Keratinocyte (primary cell): Measurements from ENCODE around the gene ZNF804B. TPM values are rescaled to one million over a fixed set of nuclear protein-coding genes. Genes with fewer than 3 reads are reported as not detected.

Source experiments
- DNase-seq: peaks from one replicate; pipeline ENCODE4 v3.0.0-alpha.2; 2011; ENCODE audit warnings: low read depth, missing footprints, low spot score
- FAIRE-seq: peaks from 2 replicates; lab custom pipeline; 2011; peaks lifted over from hg19 to GRCh38; lab: Jason Lieb, UNC
- H2AFZ ChIP-seq: 2 replicates; pipeline ENCODE4 v1.6.0; 2012; ENCODE audit warnings: low read length, control low read depth, inconsistent platforms; ENCODE audit not compliant: control insufficient read depth
- H3K27ac ChIP-seq: 2 replicates; pipeline ENCODE4 v1.5.1; 2011; ENCODE audit warnings: low read length; ENCODE audit not compliant: control insufficient read depth, insufficient read depth
- H3K27me3 ChIP-seq: 3 replicates; pipeline ENCODE4 v1.6.0; 2011; ENCODE audit warnings: low read length; ENCODE audit not compliant: control insufficient read depth, insufficient read depth; ENCODE audit errors: extremely low read depth
- H3K36me3 ChIP-seq, 2 experiments: 2 replicates in 1 of 2; 3 replicates in 1 of 2; pipeline ENCODE4 v1.5.1; 2011; ENCODE audit warnings: low read length in 2 of 2, mild to moderate bottlenecking in 1 of 2; ENCODE audit not compliant: control insufficient read depth in 2 of 2, insufficient read depth in 2 of 2; ENCODE audit errors: extremely low read depth in 1 of 2
- H3K4me1 ChIP-seq: 3 replicates; pipeline ENCODE4 v1.5.1; 2011; ENCODE audit warnings: low read length; ENCODE audit not compliant: control insufficient read depth, insufficient read depth; ENCODE audit errors: extremely low read depth
- H3K4me2 ChIP-seq: 3 replicates; pipeline ENCODE4 v1.6.0; 2011; ENCODE audit warnings: low read depth, low read length; ENCODE audit not compliant: control insufficient read depth, insufficient read depth; ENCODE audit errors: extremely low read depth
- H3K4me3 ChIP-seq, 3 experiments: fragments of 200-600 bp in 1 of 3; sonication (generic) in 1 of 3; 2 replicates in 2 of 3; 3 replicates in 1 of 3; pipeline ENCODE4 v1.5.1; 2011 to 2016; ENCODE audit warnings: low read length in 3 of 3, mild to moderate bottlenecking in 3 of 3, control low read depth in 2 of 3, inconsistent platforms in 1 of 3, low read depth in 1 of 3, mixed read lengths in 1 of 3, mixed run types in 1 of 3, moderate library complexity in 1 of 3; ENCODE audit not compliant: control insufficient read depth in 2 of 3, insufficient read depth in 2 of 3; ENCODE audit errors: extremely low read depth in 1 of 3
- H3K79me2 ChIP-seq: 2 replicates; pipeline ENCODE4 v1.6.0; 2012; ENCODE audit warnings: low read length; ENCODE audit not compliant: control insufficient read depth, insufficient read depth
- H3K9ac ChIP-seq: 3 replicates; pipeline ENCODE4 v1.6.0; 2011; ENCODE audit warnings: low read length; ENCODE audit not compliant: control insufficient read depth, insufficient read depth; ENCODE audit errors: extremely low read depth
- H3K9me1 ChIP-seq: 3 replicates; pipeline ENCODE4 v1.6.0; 2011; ENCODE audit warnings: low read length; ENCODE audit not compliant: control insufficient read depth, insufficient read depth; ENCODE audit errors: extremely low read depth
- H3K9me3 ChIP-seq: 2 replicates; pipeline ENCODE4 v1.5.1; 2012; ENCODE audit warnings: low read depth, low read length; ENCODE audit not compliant: control insufficient read depth
- H4K20me1 ChIP-seq: 3 replicates; pipeline ENCODE4 v1.6.0; 2011; ENCODE audit warnings: low read length; ENCODE audit not compliant: control insufficient read depth, insufficient read depth; ENCODE audit errors: extremely low read depth
- EZH2 ChIP-seq: IDR thresholded peaks from one replicate; pipeline ENCODE4 v1.6.1; 2012; ENCODE audit warnings: inconsistent platforms, mild to moderate bottlenecking, low read length, moderate library complexity
- dilution Hi-C: fragments of 300-500 bp; cut with MboI; formaldehyde crosslinking; loops from one replicate; pipeline ENCODE4 v1.7.0; 2020; ENCODE audit warnings: low sequenced_read_pairs; ENCODE audit not compliant: extremely low pct_ligation_motif_present
- polyA plus RNA-seq, 5 experiments: library from polyadenylated mRNA; depleted of rRNA in 3 of 5; stranded (reverse) in 3 of 5; stranded (forward) in 1 of 5; unstranded in 1 of 5; fragments of >200 nt; gene quantifications; 1 replicate in 1 of 5; 2 replicates in 3 of 5; 3 replicates in 1 of 5; pipeline versions ENCODE4 v1.2.1 to v1.2.3, GENCODE V29; 2011 to 2012; ENCODE audit warnings: missing spikeins in 2 of 5, low read depth in 1 of 5, low replicate concordance in 1 of 5
- TF ChIP-seq, protein P1 (sequence below), 3 experiments: IDR thresholded peaks in 1 of 3; conservative IDR thresholded peaks in 1 of 3; optimal IDR thresholded peaks in 1 of 3; 2 replicates in 2 of 3; 3 replicates in 1 of 3; pipeline versions ENCODE3 to v1.5.1; 2011; ENCODE audit warnings: low read length in 3 of 3, mild to moderate bottlenecking in 3 of 3, moderate library complexity in 2 of 3, control low read depth in 1 of 3, inconsistent platforms in 1 of 3; ENCODE audit not compliant: insufficient read depth in 2 of 3; ENCODE audit errors: extremely low read depth in 1 of 3

Gene ZNF804B
- polyA plus RNA-seq, 1 donor (not counting 4 experiments of a cell fraction or from before 2014, with no cell fraction given), result not detected

DNA sequence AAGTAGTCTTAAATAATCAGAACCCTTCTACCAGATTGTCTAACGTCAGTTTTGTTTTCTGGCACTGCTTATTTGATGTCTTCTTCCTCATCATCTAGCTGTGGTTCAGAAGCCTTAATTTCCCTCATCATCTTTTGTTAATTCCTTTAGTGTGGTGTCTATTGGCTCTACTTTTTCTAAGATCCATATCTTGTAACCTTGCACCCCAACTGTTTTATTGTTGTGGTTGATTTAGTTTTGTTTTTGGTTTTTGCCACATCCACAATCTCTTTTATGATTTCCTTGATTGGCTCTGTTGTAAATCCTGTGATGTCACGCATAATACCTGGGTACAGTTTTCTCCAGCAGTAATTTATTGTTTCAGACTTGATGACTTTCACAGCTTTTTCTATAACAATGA, 499.6 kb downstream of the ZNF804B start:
- no peaks in the 10 kb centered on the region for H3K27me3 ChIP-seq
- no peak for FAIRE-seq
- no peak overlapping the region for H3K4me3 ChIP-seq
- no peak overlapping the region for H3K27ac ChIP-seq
- no peak overlapping the region for H3K4me2 ChIP-seq
- no peak for DNase-seq
- H3K4me1 ChIP-seq, result no peaks in the 10 kb centered on the region
- dilution Hi-C loops, result no loop called here
- H3K9ac ChIP-seq, result no peak overlapping the region
- H4K20me1 ChIP-seq, result no peaks in the 10 kb centered on the region
- no peaks in the 10 kb centered on the region for H3K36me3 ChIP-seq
- TF ChIP-seq, protein P1, sequence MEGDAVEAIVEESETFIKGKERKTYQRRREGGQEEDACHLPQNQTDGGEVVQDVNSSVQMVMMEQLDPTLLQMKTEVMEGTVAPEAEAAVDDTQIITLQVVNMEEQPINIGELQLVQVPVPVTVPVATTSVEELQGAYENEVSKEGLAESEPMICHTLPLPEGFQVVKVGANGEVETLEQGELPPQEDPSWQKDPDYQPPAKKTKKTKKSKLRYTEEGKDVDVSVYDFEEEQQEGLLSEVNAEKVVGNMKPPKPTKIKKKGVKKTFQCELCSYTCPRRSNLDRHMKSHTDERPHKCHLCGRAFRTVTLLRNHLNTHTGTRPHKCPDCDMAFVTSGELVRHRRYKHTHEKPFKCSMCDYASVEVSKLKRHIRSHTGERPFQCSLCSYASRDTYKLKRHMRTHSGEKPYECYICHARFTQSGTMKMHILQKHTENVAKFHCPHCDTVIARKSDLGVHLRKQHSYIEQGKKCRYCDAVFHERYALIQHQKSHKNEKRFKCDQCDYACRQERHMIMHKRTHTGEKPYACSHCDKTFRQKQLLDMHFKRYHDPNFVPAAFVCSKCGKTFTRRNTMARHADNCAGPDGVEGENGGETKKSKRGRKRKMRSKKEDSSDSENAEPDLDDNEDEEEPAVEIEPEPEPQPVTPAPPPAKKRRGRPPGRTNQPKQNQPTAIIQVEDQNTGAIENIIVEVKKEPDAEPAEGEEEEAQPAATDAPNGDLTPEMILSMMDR (optimal IDR thresholded peaks at IDR 0.05 in 1 of 3, IDR thresholded peaks at IDR 0.05 in 1 of 3, conservative IDR thresholded peaks at IDR 0.05 in 1 of 3; ENCODE audit: extremely low read depth in 1 of 3, insufficient read depth in 2 of 3, low read length in 3 of 3), result no peak
- no peak for TF ChIP-seq EZH2
- H3K9me1 ChIP-seq, result no peaks in the 10 kb centered on the region
- no peaks in the 10 kb centered on the region for H3K79me2 ChIP-seq
- H3K9me3 ChIP-seq, result no peaks in the 10 kb centered on the region
- H2AFZ ChIP-seq, result no peak overlapping the region

DNA sequence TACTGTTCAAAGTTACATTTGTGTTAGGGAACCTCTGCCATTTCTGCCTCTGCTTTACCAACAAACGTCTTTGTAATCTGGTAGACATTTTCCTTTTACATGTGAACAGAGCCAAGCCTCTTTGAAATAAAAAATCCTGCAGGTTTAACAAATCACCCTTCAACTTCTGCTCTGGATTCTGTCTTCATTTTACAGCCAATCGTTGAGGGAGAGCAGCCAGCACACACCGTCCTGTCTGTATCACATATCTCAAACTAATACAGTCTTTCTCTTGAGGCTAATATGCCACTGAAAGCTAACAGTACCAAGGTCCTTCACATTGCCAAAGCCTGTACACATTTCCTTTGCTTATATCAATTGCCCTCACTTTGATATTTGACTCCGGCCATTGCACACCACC, 504.6 kb downstream of the ZNF804B start:
- Histone ChIP-seq H3K79me2 (no peaks in the 10 kb centered on the region), H3K27ac (no peak overlapping the region), H3K4me3 (no peak overlapping the region), H3K9me3 (no peaks in the 10 kb centered on the region), H3K4me1 (no peaks in the 10 kb centered on the region), H4K20me1 (no peaks in the 10 kb centered on the region), H2AFZ (no peak overlapping the region), H3K27me3 (no peaks in the 10 kb centered on the region), H3K9ac (no peak overlapping the region), H3K4me2 (no peak overlapping the region), H3K36me3 (no peaks in the 10 kb centered on the region), H3K9me1 (no peaks in the 10 kb centered on the region)
- no peak for TF ChIP-seq EZH2
- TF ChIP-seq, protein P1 (optimal IDR thresholded peaks at IDR 0.05 in 1 of 3, IDR thresholded peaks at IDR 0.05 in 1 of 3, conservative IDR thresholded peaks at IDR 0.05 in 1 of 3; ENCODE audit: extremely low read depth in 1 of 3, insufficient read depth in 2 of 3, low read length in 3 of 3), result no peak
- DNase-seq, result no peak
- dilution Hi-C loops, result no loop called here
- FAIRE-seq, result no peak
